HCT116 (cell line): ENCODE data around the gene ZNF91. TPM values are rescaled to one million over a fixed set of nuclear protein-coding genes. Genes with fewer than 3 reads are reported as not detected.
"Not testable (repeated sequence)": the region's sequence is repeated elsewhere in the genome, so short reads cannot be mapped to it uniquely, and the experiment has no call there.

Experiments
- ATAC-seq: fragments of 200-7000 bp; cut with Tn5 transposase; 2 replicates; pipeline ENCODE4 v1.9.1; 2020; ENCODE audit warnings: mild to moderate bottlenecking, moderate library complexity
- BruUV-seq: library from RNA; stranded (reverse); fragments of 400-500 nt; replicated peaks from 2 replicates; lab custom pipeline; 2021; lab: Mats Ljungman, UMichigan
- CTCF ChIA-PET: fragments of 300-600 bp; sonication (Branson Sonifier 250); formaldehyde crosslinking; loops from one replicate; lab custom pipeline; 2021; ENCODE audit warnings: antibody characterized with exemption; lab: Charles Lee
- POLR2A ChIA-PET: fragments of 300-600, 350-600 bp; sonication (Branson Sonifier 250); formaldehyde crosslinking; loops from one replicate; lab custom pipeline; 2021; ENCODE audit warnings: antibody characterized with exemption; lab: Charles Lee
- RAD21 ChIA-PET, 2 experiments: fragments of 300-600 bp; sonication (Branson Sonifier 250); formaldehyde crosslinking; loops; one replicate each; lab custom pipeline; 2023; ENCODE audit warnings: low total read pairs in 2 of 2; ENCODE audit not compliant: uncharacterized antibody in 2 of 2, unreplicated experiment in 2 of 2, low non-redundant PET in 1 of 2; lab: Charles Lee
- DNase-seq: peaks from one replicate; pipeline ENCODE4 v3.0.0-alpha.2; 2010; ENCODE audit warnings: low read depth, low spot score
- H2AFZ ChIP-seq: fragments of 200-600 bp; shearing (Covaris generic), sonication (generic); 2 replicates; pipeline ENCODE4 v1.6.1; 2017; ENCODE audit warnings: low read depth, mixed run types, mixed read lengths, antibody characterized with exemption, low read length; ENCODE audit not compliant: poor library complexity, severe bottlenecking
- H3K27ac ChIP-seq: 2 replicates; pipeline ENCODE4 v1.5.1; 2012; ENCODE audit warnings: low read depth, low read length
- H3K27me3 ChIP-seq: fragments of 200-600 bp; sonication (generic); 2 replicates; pipeline ENCODE4 v1.6.1; 2016; ENCODE audit warnings: mixed run types, low read length, mixed read lengths; ENCODE audit not compliant: insufficient read depth
- H3K36me3 ChIP-seq, 2 experiments: fragments of 200-500 bp in 1 of 2; fragments of 200-600 bp in 1 of 2; sonication (Bioruptor generic) in 1 of 2; sonication (generic) in 1 of 2; 2 replicates each; pipeline versions ENCODE4 v1.5.1 to v1.6.1; 2014 to 2016; ENCODE audit warnings: low read length in 2 of 2, inconsistent platforms in 1 of 2, mixed read lengths in 1 of 2, mixed run types in 1 of 2; ENCODE audit not compliant: insufficient read depth in 2 of 2, control insufficient read depth in 1 of 2
- H3K4me1 ChIP-seq, 2 experiments: fragments of 200-600 bp in 1 of 2; sonication (generic) in 1 of 2; 2 replicates each; pipeline versions ENCODE4 v1.5.1 to v1.6.1; 2012 to 2017; ENCODE audit warnings: low read length in 2 of 2, inconsistent platforms in 1 of 2, mild to moderate bottlenecking in 1 of 2, mixed read lengths in 1 of 2, mixed run types in 1 of 2, moderate library complexity in 1 of 2; ENCODE audit not compliant: insufficient read depth in 2 of 2, control insufficient read depth in 1 of 2
- H3K4me2 ChIP-seq: fragments of 200-600 bp; sonication (generic); 2 replicates; pipeline ENCODE4 v1.6.1; 2017; ENCODE audit warnings: mixed run types, low read length, mixed read lengths
- H3K4me3 ChIP-seq, 2 experiments: fragments of 200-600 bp in 1 of 2; sonication (generic) in 1 of 2; replicated peaks in 1 of 2; 2 replicates each; pipeline ENCODE4 v1.5.1; 2011 to 2016; ENCODE audit warnings: low read length in 2 of 2, control low read depth in 1 of 2, low read depth in 1 of 2, mild to moderate bottlenecking in 1 of 2, mixed read lengths in 1 of 2, mixed run types in 1 of 2
- H3K79me2 ChIP-seq: fragments of 200-600 bp; sonication (generic); 2 replicates; pipeline ENCODE4 v1.6.1; 2017; ENCODE audit warnings: mild to moderate bottlenecking, mixed run types, low read length, moderate library complexity, mixed read lengths; ENCODE audit not compliant: insufficient read depth
- H3K9ac ChIP-seq: fragments of 200-600 bp; sonication (generic); 2 replicates; pipeline ENCODE4 v1.6.1; 2016; ENCODE audit warnings: low read length, mixed read lengths
- H3K9me2 ChIP-seq: fragments of 200-600 bp; sonication (generic), shearing (Covaris generic); 2 replicates; pipeline ENCODE4 v1.6.1; 2017; ENCODE audit warnings: mixed run types, mild to moderate bottlenecking, moderate library complexity; ENCODE audit not compliant: insufficient read depth
- H3K9me3 ChIP-seq, 2 experiments: fragments of 200-500 bp in 1 of 2; fragments of 200-600 bp in 1 of 2; sonication (Bioruptor generic) in 1 of 2; sonication (generic) in 1 of 2; 2 replicates each; pipeline ENCODE4 v1.6.1; 2014 to 2017; ENCODE audit warnings: low read length in 2 of 2, mixed read lengths in 2 of 2, inconsistent platforms in 1 of 2, low read depth in 1 of 2, mild to moderate bottlenecking in 1 of 2, mixed run types in 1 of 2, moderate library complexity in 1 of 2; ENCODE audit not compliant: control insufficient read depth in 1 of 2, insufficient read depth in 1 of 2
- H4K20me1 ChIP-seq: fragments of 200-600 bp; sonication (generic), shearing (Covaris generic); 2 replicates; pipeline ENCODE4 v1.6.1; 2017; ENCODE audit warnings: mixed run types, mild to moderate bottlenecking, moderate library complexity; ENCODE audit not compliant: insufficient read depth
- CEBPB ChIP-seq: IDR thresholded peaks from 2 replicates; pipeline ENCODE4 v1.6.1; 2012; ENCODE audit warnings: low read depth
- EGR1 ChIP-seq: IDR thresholded peaks from 2 replicates; pipeline ENCODE4 v1.6.1; 2012; ENCODE audit warnings: low read depth
- ELF1 ChIP-seq: IDR thresholded peaks from 2 replicates; pipeline ENCODE4 v1.6.1; 2012; ENCODE audit warnings: low read depth, borderline replicate concordance
- RAD21 ChIP-seq: IDR thresholded peaks from 2 replicates; pipeline ENCODE4 v1.6.1; 2012; ENCODE audit warnings: low read depth, mild to moderate bottlenecking
- SP1 ChIP-seq: IDR thresholded peaks from 2 replicates; pipeline ENCODE4 v1.6.1; 2012; ENCODE audit warnings: low read depth
- SRF ChIP-seq: IDR thresholded peaks from 2 replicates; pipeline ENCODE4 v1.6.1; 2012; ENCODE audit warnings: low read depth
- ZNF274 ChIP-seq: fragments of 200-500 bp; sonication (Bioruptor generic); IDR thresholded peaks from 2 replicates; pipeline ENCODE4 v1.6.1; 2014; ENCODE audit warnings: mild to moderate bottlenecking, low read depth, low read length, inconsistent platforms
- intact Hi-C: fragments of 100-400 bp; cut with micrococcal nuclease; formaldehyde crosslinking; loops from 2 replicates; pipeline ENCODE4 v1.10.0; 2022
- total RNA-seq: library from RNA; stranded (reverse); gene quantifications from one replicate; pipeline ENCODE4 v1.2.1, GENCODE V29; 2021; ENCODE audit not compliant: unreplicated experiment
- TF ChIP-seq, protein P1 (sequence below), 3 experiments: fragments of 200-600 bp in 1 of 3; sonication (generic) in 1 of 3; IDR thresholded peaks in 2 of 3; conservative IDR thresholded peaks in 1 of 3; 2 replicates each; pipeline ENCODE4 v1.5.1; 2012 to 2017; ENCODE audit warnings: low read depth in 2 of 3, low read length in 2 of 3, antibody characterized with exemption in 1 of 3, borderline replicate concordance in 1 of 3, control low read depth in 1 of 3, mild to moderate bottlenecking in 1 of 3, mixed read lengths in 1 of 3, mixed run types in 1 of 3, moderate library complexity in 1 of 3; ENCODE audit not compliant: insufficient read depth in 1 of 3

ZNF91 gene
- total RNA-seq, 1 experiment from 2014 or later: 12.3 TPM

DNA sequence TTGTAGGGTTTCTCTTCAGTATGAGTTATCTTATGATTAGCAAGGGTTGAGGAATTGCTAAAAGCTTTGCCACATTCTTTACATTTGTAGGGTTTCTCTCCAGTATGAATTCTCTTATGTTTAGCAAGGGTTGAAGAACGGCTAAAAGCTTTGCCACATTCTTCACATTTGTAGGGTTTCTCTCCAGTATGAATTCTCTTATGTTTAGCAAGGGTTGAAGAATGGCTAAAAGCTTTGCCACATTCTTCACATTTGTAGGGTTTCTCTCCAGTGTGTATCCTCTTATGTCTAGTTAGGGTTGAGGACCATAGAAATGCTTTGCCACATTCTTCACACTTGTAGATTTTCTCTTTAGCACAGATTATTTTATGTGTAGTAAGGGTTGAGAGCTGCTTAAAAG lies 33.4 kb downstream of the ZNF91 start:
- H3K27ac ChIP-seq, H4K20me1 ChIP-seq, H3K9me2 ChIP-seq, H3K36me3 ChIP-seq, intact Hi-C loops, H3K4me2 ChIP-seq, H3K9ac ChIP-seq, POLR2A ChIA-PET, H3K27me3 ChIP-seq, RAD21 ChIA-PET, H3K4me1 ChIP-seq, H2AFZ ChIP-seq, DNase-seq, H3K79me2 ChIP-seq, BruUV-seq, H3K4me3 ChIP-seq, ATAC-seq, CTCF ChIA-PET: not testable (repeated sequence)
- H3K9me3 ChIP-seq: peaks cover 8 to 40% of the 10 kb centered on the region in 2 experiments; a peak in 3 of 4 replicates
- peak; percentile 67 for TF ChIP-seq ZNF274

DNA sequence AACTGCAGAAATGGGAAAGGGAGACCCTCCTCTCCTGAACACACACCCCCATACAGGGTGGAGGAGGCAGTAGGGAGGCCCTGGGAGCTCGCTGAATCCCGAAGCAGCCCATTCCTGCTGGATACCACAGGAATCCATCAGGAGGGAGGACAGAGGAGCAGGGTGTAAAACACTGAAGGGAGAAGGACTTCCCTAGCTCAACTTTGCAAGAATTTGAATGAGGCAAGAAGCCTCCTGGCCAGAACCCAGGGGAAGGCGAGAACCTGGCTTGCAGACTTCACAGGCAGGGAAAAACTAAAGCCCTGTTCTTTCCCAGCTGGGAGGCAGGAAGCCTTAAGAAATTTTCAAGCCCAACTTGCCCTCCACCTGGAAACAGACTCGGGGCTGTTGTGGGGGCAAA lies 43.5 kb downstream of the ZNF91 start:
- Histone ChIP-seq H3K27me3 (no peaks in the 10 kb centered on the region), H2AFZ (no peak overlapping the region), H3K4me2 (no peak overlapping the region), H3K4me3 (no peak overlapping the region), H4K20me1 (no peaks in the 10 kb centered on the region), H3K9me3 (peaks cover 33 to 52% of the 10 kb centered on the region in 2 experiments; a peak in 3 of 4 replicates)
- POLR2A ChIA-PET: no interaction called here
- no TSS peak for BruUV-seq
- TF ChIP-seq SP1 (no peak), CEBPB (no peak), SRF (no peak), ELF1 (no peak), ZNF274 (no peak), EGR1 (no peak), RAD21 (no peak)
- TF ChIP-seq, protein P1, sequence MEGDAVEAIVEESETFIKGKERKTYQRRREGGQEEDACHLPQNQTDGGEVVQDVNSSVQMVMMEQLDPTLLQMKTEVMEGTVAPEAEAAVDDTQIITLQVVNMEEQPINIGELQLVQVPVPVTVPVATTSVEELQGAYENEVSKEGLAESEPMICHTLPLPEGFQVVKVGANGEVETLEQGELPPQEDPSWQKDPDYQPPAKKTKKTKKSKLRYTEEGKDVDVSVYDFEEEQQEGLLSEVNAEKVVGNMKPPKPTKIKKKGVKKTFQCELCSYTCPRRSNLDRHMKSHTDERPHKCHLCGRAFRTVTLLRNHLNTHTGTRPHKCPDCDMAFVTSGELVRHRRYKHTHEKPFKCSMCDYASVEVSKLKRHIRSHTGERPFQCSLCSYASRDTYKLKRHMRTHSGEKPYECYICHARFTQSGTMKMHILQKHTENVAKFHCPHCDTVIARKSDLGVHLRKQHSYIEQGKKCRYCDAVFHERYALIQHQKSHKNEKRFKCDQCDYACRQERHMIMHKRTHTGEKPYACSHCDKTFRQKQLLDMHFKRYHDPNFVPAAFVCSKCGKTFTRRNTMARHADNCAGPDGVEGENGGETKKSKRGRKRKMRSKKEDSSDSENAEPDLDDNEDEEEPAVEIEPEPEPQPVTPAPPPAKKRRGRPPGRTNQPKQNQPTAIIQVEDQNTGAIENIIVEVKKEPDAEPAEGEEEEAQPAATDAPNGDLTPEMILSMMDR (IDR thresholded peaks at IDR 0.05 in 2 of 3, conservative IDR thresholded peaks at IDR 0.05 in 1 of 3; ENCODE audit: borderline replicate concordance in 1 of 3, insufficient read depth in 1 of 3, low read depth in 2 of 3, low read length in 2 of 3): no peak
- TF ChIP-seq, all 23 proteins: peak for 0
- no peaks in the 10 kb centered on the region for H3K4me1 ChIP-seq
- RAD21 ChIA-PET: no interaction called here
- H3K36me3 ChIP-seq: no peaks in the 10 kb centered on the region
- no peaks in the 10 kb centered on the region for H3K79me2 ChIP-seq
- no peak overlapping the region for H3K27ac ChIP-seq
- intact Hi-C loops: no loop called here
- H3K9me2 ChIP-seq: no peaks in the 10 kb centered on the region
- no peak overlapping the region for H3K9ac ChIP-seq
- CTCF ChIA-PET: no interaction called here
- no peak for ATAC-seq
- no peak for DNase-seq
